ENCODE measurements around the gene LRRC4.

- no peak for TF ChIP-seq CTCF (IDR thresholded peaks at IDR 0.05)
- TF ChIP-seq POLR2AphosphoS5 (IDR thresholded peaks at IDR 0.05), result no peak
- TF ChIP-seq EP300 (IDR thresholded peaks at IDR 0.05), result no peak
Observed at GRCh38 chr7:128011131-128011661, 20.0 kb downstream of the LRRC4 start.

Data from stomach (tissue), 4 donors.